Measurements from ENCODE around the gene YJEFN3.

DNA sequence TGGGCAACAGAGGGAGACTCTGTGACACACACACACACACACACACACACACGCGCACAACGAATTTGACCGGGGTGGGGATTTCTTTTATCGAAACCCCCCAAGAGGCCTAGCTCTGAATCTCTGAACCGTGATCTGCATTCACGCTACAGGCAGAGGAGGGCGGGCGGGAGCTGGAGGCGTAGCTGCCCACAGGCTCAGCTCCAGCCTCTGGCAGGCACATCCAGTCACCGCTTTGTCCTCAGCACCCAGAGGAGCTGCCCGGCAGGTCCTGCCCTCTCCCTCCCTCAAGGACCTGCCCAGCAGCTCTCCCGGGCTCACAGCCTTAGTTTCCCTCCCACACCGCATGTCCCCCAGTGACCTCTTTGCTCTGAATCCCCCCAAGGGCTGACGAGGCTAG, 29.3 kb downstream of the YJEFN3 start:
- no peak for TF ChIP-seq CTCF (IDR thresholded peaks at IDR 0.05)
- TF ChIP-seq POLR2A (IDR thresholded peaks at IDR 0.05), result no peak

Data from vagina (tissue), 2 donors.